ENCODE measurements around the gene ROBO1. TPM values are rescaled to one million over a fixed set of nuclear protein-coding genes. Genes with fewer than 3 reads are reported as not detected.

Gene ROBO1
- polyA plus RNA-seq, 4 donors: 0.81 to 12.2 (median 2.6) TPM

GRCh38 chr3:79726786-79727185, 41.0 kb downstream of the ROBO1 start:
- H3K9me3 ChIP-seq (ENCODE audit: control insufficient read depth in 2 of 2, insufficient read depth in 1 of 2, low read depth in 1 of 2, low read length in 1 of 2): no peaks in the 10 kb centered on the region

GRCh38 chr3:79724206-79724605, 43.6 kb downstream of the ROBO1 start:
- FAIRE-seq (no peak), DNase-seq (no peak)
- Histone ChIP-seq H3K27ac (ENCODE audit: low read depth in 1 of 3, low read length in 2 of 3) (no peak overlapping the region), H3K36me3 (ENCODE audit: control insufficient read depth in 3 of 3, insufficient read depth in 2 of 3, low read depth in 1 of 3, low read length in 3 of 3) (no peaks in the 10 kb centered on the region), H3K4me1 (ENCODE audit: control insufficient read depth in 3 of 3, insufficient read depth in 2 of 3, low read depth in 1 of 3, low read length in 2 of 3) (no peaks in the 10 kb centered on the region), H3K9me3 (ENCODE audit: control insufficient read depth in 2 of 2, insufficient read depth in 1 of 2, low read depth in 1 of 2, low read length in 1 of 2) (no peaks in the 10 kb centered on the region), H3K27me3 (ENCODE audit: control insufficient read depth in 3 of 3, insufficient read depth in 3 of 3, low read length in 3 of 3) (no peaks in the 10 kb centered on the region), H3K4me3 (ENCODE audit: low read depth in 1 of 3, low read length in 3 of 3) (no peak overlapping the region)
- 63 to 70% (median 69%) methylated on average over 9 of the region's 9 CpGs for WGBS, 3 donors

More at GRCh38 chr3:79726786-79727185, 41.0 kb downstream of the ROBO1 start:
- Histone ChIP-seq H3K36me3 (ENCODE audit: control insufficient read depth in 3 of 3, insufficient read depth in 2 of 3, low read depth in 1 of 3, low read length in 3 of 3) (no peaks in the 10 kb centered on the region), H3K27me3 (ENCODE audit: control insufficient read depth in 3 of 3, insufficient read depth in 3 of 3, low read length in 3 of 3) (no peaks in the 10 kb centered on the region), H3K4me1 (ENCODE audit: control insufficient read depth in 3 of 3, insufficient read depth in 2 of 3, low read depth in 1 of 3, low read length in 2 of 3) (no peaks in the 10 kb centered on the region), H3K27ac (ENCODE audit: low read depth in 1 of 3, low read length in 2 of 3) (no peak overlapping the region), H3K4me3 (ENCODE audit: low read depth in 1 of 3, low read length in 3 of 3) (no peak overlapping the region)
- WGBS, 3 donors: 60 to 71% (median 69%) methylated on average over 1 of the region's 1 CpG
- DNase-seq (no peak), FAIRE-seq (no peak)

GRCh38 chr3:79690072-79690471, 77.7 kb downstream of the ROBO1 start:
- H3K4me3 ChIP-seq (ENCODE audit: low read depth in 1 of 3, low read length in 3 of 3): no peak overlapping the region
- no peaks in the 10 kb centered on the region for H3K27me3 ChIP-seq (ENCODE audit: control insufficient read depth in 3 of 3, insufficient read depth in 3 of 3, low read length in 3 of 3)
- FAIRE-seq: no peak
- DNase-seq: no peak
- WGBS, 3 donors: 73 to 87% (median 76%) methylated on average over 1 of the region's 1 CpG
- H3K27ac ChIP-seq (ENCODE audit: low read depth in 1 of 3, low read length in 2 of 3): no peak overlapping the region
- H3K36me3 ChIP-seq (ENCODE audit: control insufficient read depth in 3 of 3, insufficient read depth in 2 of 3, low read depth in 1 of 3, low read length in 3 of 3): no peaks in the 10 kb centered on the region
- no peaks in the 10 kb centered on the region for H3K9me3 ChIP-seq (ENCODE audit: control insufficient read depth in 2 of 2, insufficient read depth in 1 of 2, low read depth in 1 of 2, low read length in 1 of 2)
- no peaks in the 10 kb centered on the region for H3K4me1 ChIP-seq (ENCODE audit: control insufficient read depth in 3 of 3, insufficient read depth in 2 of 3, low read depth in 1 of 3, low read length in 2 of 3)

- no peaks in the 10 kb centered on the region for H3K36me3 ChIP-seq (ENCODE audit: control insufficient read depth in 3 of 3, insufficient read depth in 2 of 3, low read depth in 1 of 3, low read length in 3 of 3)
- FAIRE-seq (no peak), DNase-seq (no peak)
- no peaks in the 10 kb centered on the region for H3K9me3 ChIP-seq (ENCODE audit: control insufficient read depth in 2 of 2, insufficient read depth in 1 of 2, low read depth in 1 of 2, low read length in 1 of 2)
- no peaks in the 10 kb centered on the region for H3K4me1 ChIP-seq (ENCODE audit: control insufficient read depth in 3 of 3, insufficient read depth in 2 of 3, low read depth in 1 of 3, low read length in 2 of 3)
- H3K4me3 ChIP-seq (ENCODE audit: low read depth in 1 of 3, low read length in 3 of 3): no peak overlapping the region
- no peak overlapping the region for H3K27ac ChIP-seq (ENCODE audit: low read depth in 1 of 3, low read length in 2 of 3)
- H3K27me3 ChIP-seq (ENCODE audit: control insufficient read depth in 3 of 3, insufficient read depth in 3 of 3, low read length in 3 of 3): no peaks in the 10 kb centered on the region
Observed at GRCh38 chr3:79685108-79685507, 82.7 kb downstream of the ROBO1 start.

- no peaks in the 10 kb centered on the region for H3K27me3 ChIP-seq (ENCODE audit: control insufficient read depth in 3 of 3, insufficient read depth in 3 of 3, low read length in 3 of 3)
- H3K36me3 ChIP-seq (ENCODE audit: control insufficient read depth in 3 of 3, insufficient read depth in 2 of 3, low read depth in 1 of 3, low read length in 3 of 3): no peaks in the 10 kb centered on the region
- FAIRE-seq (no peak), DNase-seq (no peak)
- H3K4me3 ChIP-seq (ENCODE audit: low read depth in 1 of 3, low read length in 3 of 3): no peak overlapping the region
- no peak overlapping the region for H3K27ac ChIP-seq (ENCODE audit: low read depth in 1 of 3, low read length in 2 of 3)
- H3K4me1 ChIP-seq (ENCODE audit: control insufficient read depth in 3 of 3, insufficient read depth in 2 of 3, low read depth in 1 of 3, low read length in 2 of 3): no peaks in the 10 kb centered on the region
- H3K9me3 ChIP-seq (ENCODE audit: control insufficient read depth in 2 of 2, insufficient read depth in 1 of 2, low read depth in 1 of 2, low read length in 1 of 2): no peaks in the 10 kb centered on the region
- WGBS, 3 donors: 91 to 95% (median 95%) methylated on average over 1 of the region's 1 CpG
Observed at GRCh38 chr3:79684041-79684440, 83.8 kb downstream of the ROBO1 start.

GRCh38 chr3:79672731-79673130, 95.1 kb downstream of the ROBO1 start:
- Histone ChIP-seq H3K27me3 (ENCODE audit: control insufficient read depth in 3 of 3, insufficient read depth in 3 of 3, low read length in 3 of 3) (no peaks in the 10 kb centered on the region), H3K27ac (ENCODE audit: low read depth in 1 of 3, low read length in 2 of 3) (no peak overlapping the region), H3K4me1 (ENCODE audit: control insufficient read depth in 3 of 3, insufficient read depth in 2 of 3, low read depth in 1 of 3, low read length in 2 of 3) (no peaks in the 10 kb centered on the region), H3K4me3 (ENCODE audit: low read depth in 1 of 3, low read length in 3 of 3) (no peak overlapping the region), H3K9me3 (ENCODE audit: control insufficient read depth in 2 of 2, insufficient read depth in 1 of 2, low read depth in 1 of 2, low read length in 1 of 2) (no peaks in the 10 kb centered on the region), H3K36me3 (ENCODE audit: control insufficient read depth in 3 of 3, insufficient read depth in 2 of 3, low read depth in 1 of 3, low read length in 3 of 3) (no peaks in the 10 kb centered on the region)
- DNase-seq: no peak
- 79 to 85% (median 79%) methylated on average over 2 of the region's 2 CpGs for WGBS, 3 donors
- no peak for FAIRE-seq

- Histone ChIP-seq H3K4me3 (ENCODE audit: low read depth in 1 of 3, low read length in 3 of 3) (no peak overlapping the region), H3K27ac (ENCODE audit: low read depth in 1 of 3, low read length in 2 of 3) (no peak overlapping the region), H3K4me1 (ENCODE audit: control insufficient read depth in 3 of 3, insufficient read depth in 2 of 3, low read depth in 1 of 3, low read length in 2 of 3) (no peaks in the 10 kb centered on the region), H3K27me3 (ENCODE audit: control insufficient read depth in 3 of 3, insufficient read depth in 3 of 3, low read length in 3 of 3) (no peaks in the 10 kb centered on the region), H3K36me3 (ENCODE audit: control insufficient read depth in 3 of 3, insufficient read depth in 2 of 3, low read depth in 1 of 3, low read length in 3 of 3) (no peaks in the 10 kb centered on the region), H3K9me3 (ENCODE audit: control insufficient read depth in 2 of 2, insufficient read depth in 1 of 2, low read depth in 1 of 2, low read length in 1 of 2) (no peaks in the 10 kb centered on the region)
- no peak for DNase-seq
- 76 to 79% (median 77%) methylated on average over 1 of the region's 1 CpG for WGBS, 3 donors
- no peak for FAIRE-seq
Observed at GRCh38 chr3:79672075-79672474, 95.7 kb downstream of the ROBO1 start.

- no peaks in the 10 kb centered on the region for H3K4me1 ChIP-seq (ENCODE audit: control insufficient read depth in 3 of 3, insufficient read depth in 2 of 3, low read depth in 1 of 3, low read length in 2 of 3)
- WGBS, 3 donors: 46 to 83% (median 65%) methylated on average over 3 of the region's 3 CpGs
- no peaks in the 10 kb centered on the region for H3K27me3 ChIP-seq (ENCODE audit: control insufficient read depth in 3 of 3, insufficient read depth in 3 of 3, low read length in 3 of 3)
- H3K27ac ChIP-seq (ENCODE audit: low read depth in 1 of 3, low read length in 2 of 3): no peak overlapping the region
- no peaks in the 10 kb centered on the region for H3K9me3 ChIP-seq (ENCODE audit: control insufficient read depth in 2 of 2, insufficient read depth in 1 of 2, low read depth in 1 of 2, low read length in 1 of 2)
- H3K4me3 ChIP-seq (ENCODE audit: low read depth in 1 of 3, low read length in 3 of 3): no peak overlapping the region
- DNase-seq: no peak
- no peak for FAIRE-seq
- no peaks in the 10 kb centered on the region for H3K36me3 ChIP-seq (ENCODE audit: control insufficient read depth in 3 of 3, insufficient read depth in 2 of 3, low read depth in 1 of 3, low read length in 3 of 3)
Observed at GRCh38 chr3:79670178-79670577, 97.6 kb downstream of the ROBO1 start.

- no peaks in the 10 kb centered on the region for H3K36me3 ChIP-seq (ENCODE audit: control insufficient read depth in 3 of 3, insufficient read depth in 2 of 3, low read depth in 1 of 3, low read length in 3 of 3)
- H3K27me3 ChIP-seq (ENCODE audit: control insufficient read depth in 3 of 3, insufficient read depth in 3 of 3, low read length in 3 of 3): no peaks in the 10 kb centered on the region
- FAIRE-seq (no peak), DNase-seq (no peak)
- WGBS, 3 donors: 85 to 89% (median 85%) methylated on average over 7 of the region's 7 CpGs
- no peak overlapping the region for H3K27ac ChIP-seq (ENCODE audit: low read depth in 1 of 3, low read length in 2 of 3)
- peaks cover 0 to 2% of the 10 kb centered on the region in 2 donors for H3K9me3 ChIP-seq (ENCODE audit: control insufficient read depth in 2 of 2, insufficient read depth in 1 of 2, low read depth in 1 of 2, low read length in 1 of 2)
- H3K4me1 ChIP-seq (ENCODE audit: control insufficient read depth in 3 of 3, insufficient read depth in 2 of 3, low read depth in 1 of 3, low read length in 2 of 3): no peaks in the 10 kb centered on the region
- H3K4me3 ChIP-seq (ENCODE audit: low read depth in 1 of 3, low read length in 3 of 3): no peak overlapping the region
Observed at GRCh38 chr3:79664455-79664854, 103.3 kb downstream of the ROBO1 start.

All from small intestine (tissue), 7 donors.